RWPE2 (cell line): ENCODE results near the gene OSBP.

Experiments used
- ATAC-seq: fragments of 200-7000 bp; cut with Tn5 transposase; 3 replicates; pipeline ENCODE4 v1.9.1; 2021; ENCODE audit warnings: low read depth
- DNase-seq: peaks from one replicate; pipeline ENCODE4 v3.0.0-alpha.2; 2020; ENCODE audit warnings: low spot score
- H3K27ac ChIP-seq: fragments of 450-650 bp; 2 replicates; pipeline ENCODE4 v1.5.1; 2017; ENCODE audit warnings: mild to moderate bottlenecking; ENCODE audit not compliant: poor library complexity, severe bottlenecking
- H3K27me3 ChIP-seq: fragments of 250-450 bp; sonication (Bioruptor Pico); 2 replicates; pipeline ENCODE4 v1.5.1; 2021; ENCODE audit warnings: mild to moderate bottlenecking, moderate library complexity; ENCODE audit not compliant: insufficient read depth, poor library complexity, severe bottlenecking
- H3K36me3 ChIP-seq: fragments of 250-450 bp; sonication (Bioruptor Pico); 2 replicates; pipeline ENCODE4 v1.5.1; 2020; ENCODE audit warnings: low read depth, mild to moderate bottlenecking, moderate library complexity
- H3K4me1 ChIP-seq: fragments of 250-450 bp; sonication (Bioruptor Pico); 2 replicates; pipeline ENCODE4 v1.5.1; 2021; ENCODE audit warnings: mild to moderate bottlenecking, moderate library complexity; ENCODE audit not compliant: insufficient read depth, poor library complexity, severe bottlenecking
- H3K4me3 ChIP-seq: fragments of 250-450 bp; sonication (Bioruptor Pico); 2 replicates; pipeline ENCODE4 v1.5.1; 2021; ENCODE audit warnings: mild to moderate bottlenecking, moderate library complexity; ENCODE audit not compliant: severe bottlenecking
- H3K9me3 ChIP-seq: fragments of 250-450 bp; sonication (Bioruptor Pico); 2 replicates; pipeline ENCODE4 v1.5.1; 2021; ENCODE audit warnings: mild to moderate bottlenecking, moderate library complexity; ENCODE audit not compliant: severe bottlenecking
- CTCF ChIP-seq: fragments of 450-650 bp; IDR thresholded peaks from one replicate; pipeline ENCODE4 v1.5.1; 2017; ENCODE audit warnings: mild to moderate bottlenecking, moderate library complexity; ENCODE audit not compliant: poor library complexity, severe bottlenecking

The OSBP gene

GRCh38 chr11:59647245-59647980 is 31.8 kb upstream of the OSBP start:
- Histone ChIP-seq H3K4me1 (no peaks in the 10 kb centered on the region), H3K4me3 (no peak overlapping the region), H3K27me3 (no peaks in the 10 kb centered on the region), H3K36me3 (peaks cover 91% of the 10 kb centered on the region), H3K9me3 (peaks cover 2% of the 10 kb centered on the region), H3K27ac (no peak overlapping the region)
- ATAC-seq = no peak
- DNase-seq = no peak
- TF ChIP-seq CTCF = no peak

GRCh38 chr11:59644528-59644927 is 29.0 kb upstream of the OSBP start:
- peaks cover 2% of the 10 kb centered on the region for H3K9me3 ChIP-seq
- no peak for TF ChIP-seq CTCF

GRCh38 chr11:59643390-59643789 is 27.8 kb upstream of the OSBP start:
- H3K27me3 ChIP-seq = no peaks in the 10 kb centered on the region
- H3K36me3 ChIP-seq = peaks cover 93% of the 10 kb centered on the region
- H3K4me3 ChIP-seq = no peak overlapping the region
- H3K9me3 ChIP-seq = peaks cover 2% of the 10 kb centered on the region
- no peak for TF ChIP-seq CTCF
- DNase-seq (no peak), ATAC-seq (no peak)
- H3K27ac ChIP-seq = no peak overlapping the region
- no peaks in the 10 kb centered on the region for H3K4me1 ChIP-seq

More at GRCh38 chr11:59644528-59644927, 29.0 kb upstream of the OSBP start:
- Histone ChIP-seq H3K27ac (no peak overlapping the region), H3K4me3 (no peak overlapping the region), H3K36me3 (peaks cover 93% of the 10 kb centered on the region), H3K27me3 (no peaks in the 10 kb centered on the region), H3K4me1 (no peaks in the 10 kb centered on the region)
- DNase-seq (no peak), ATAC-seq (no peak)

- no peak for TF ChIP-seq CTCF
Observed at GRCh38 chr11:59641156-59641555, 25.6 kb upstream of the OSBP start.

GRCh38 chr11:59630493-59630892 is 14.9 kb upstream of the OSBP start:
- ATAC-seq = no peak

More at GRCh38 chr11:59641156-59641555, 25.6 kb upstream of the OSBP start:
- Histone ChIP-seq H3K4me1 (no peaks in the 10 kb centered on the region), H3K9me3 (no peaks in the 10 kb centered on the region), H3K36me3 (peaks cover 94% of the 10 kb centered on the region), H3K4me3 (no peak overlapping the region), H3K27me3 (no peaks in the 10 kb centered on the region), H3K27ac (no peak overlapping the region)
- DNase-seq (no peak), ATAC-seq (no peak)

More at GRCh38 chr11:59630493-59630892, 14.9 kb upstream of the OSBP start:
- H3K27ac ChIP-seq = no peak overlapping the region
- no peak for DNase-seq
- no peak for TF ChIP-seq CTCF
- H3K4me3 ChIP-seq = no peak overlapping the region
- H3K27me3 ChIP-seq = no peaks in the 10 kb centered on the region
- H3K4me1 ChIP-seq = no peaks in the 10 kb centered on the region
- peaks cover 4% of the 10 kb centered on the region for H3K36me3 ChIP-seq
- H3K9me3 ChIP-seq = no peaks in the 10 kb centered on the region
